OCI-LY7 (cell line): ENCODE measurements around the gene OPRM1. TPM values are rescaled to one million over a fixed set of nuclear protein-coding genes. Genes with fewer than 3 reads are reported as not detected.

ENCODE experiments used
- BruUV-seq: library from RNA; stranded (reverse); fragments of 400-500 nt; replicated peaks from 2 replicates; lab custom pipeline; 2021; lab: Mats Ljungman, UMichigan
- CTCF ChIA-PET: fragments of 300-600 bp; sonication (Branson Sonifier 250); formaldehyde crosslinking; loops from one replicate; lab custom pipeline; 2022; ENCODE audit warnings: antibody characterized with exemption; ENCODE audit not compliant: unreplicated experiment; lab: Charles Lee
- POLR2A ChIA-PET: fragments of 300-600 bp; sonication (Branson Sonifier 250); formaldehyde crosslinking; loops from one replicate; lab custom pipeline; 2022; ENCODE audit warnings: antibody characterized with exemption; lab: Charles Lee
- DNase-seq: peaks from one replicate; pipeline ENCODE4 v3.0.0-alpha.2; 2015; ENCODE audit warnings: low spot score
- H2AFZ ChIP-seq: fragments of 200-600 bp; sonication (generic), shearing (Covaris generic); 2 replicates; pipeline ENCODE4 v1.6.1; 2014; ENCODE audit warnings: mild to moderate bottlenecking, antibody characterized with exemption, low read length, moderate library complexity
- H3K27ac ChIP-seq: fragments of 200-600 bp; sonication (generic); 2 replicates; pipeline ENCODE4 v1.5.1; 2014; ENCODE audit warnings: mixed run types, low read depth, mild to moderate bottlenecking, moderate library complexity, low read length, inconsistent platforms; ENCODE audit not compliant: poor library complexity, severe bottlenecking
- H3K36me3 ChIP-seq: fragments of 200-600 bp; sonication (generic); 2 replicates; pipeline ENCODE4 v1.6.1; 2014; ENCODE audit warnings: mild to moderate bottlenecking, antibody characterized with exemption, low read length, moderate library complexity, mixed read lengths; ENCODE audit not compliant: insufficient read depth
- H3K4me1 ChIP-seq: fragments of 200-600 bp; sonication (generic); 2 replicates; pipeline ENCODE4 v1.5.1; 2014; ENCODE audit warnings: mild to moderate bottlenecking, low read length; ENCODE audit not compliant: insufficient read depth, poor library complexity, severe bottlenecking
- H3K4me2 ChIP-seq: fragments of 200-600 bp; sonication (generic); 2 replicates; pipeline ENCODE4 v1.6.1; 2014; ENCODE audit warnings: mild to moderate bottlenecking, low read length
- H3K4me3 ChIP-seq: fragments of 200-600 bp; sonication (generic); 2 replicates; pipeline ENCODE4 v1.5.1; 2014; ENCODE audit warnings: mild to moderate bottlenecking, low read depth, low read length; ENCODE audit not compliant: poor library complexity, severe bottlenecking
- H3K79me2 ChIP-seq: fragments of 200-600 bp; sonication (generic); 2 replicates; pipeline ENCODE4 v1.6.1; 2016; ENCODE audit warnings: low read depth, mild to moderate bottlenecking, low read length, moderate library complexity, mixed read lengths; ENCODE audit not compliant: insufficient read depth
- H3K9me2 ChIP-seq: fragments of 200-600 bp; sonication (generic); 2 replicates; pipeline ENCODE4 v1.6.1; 2016; ENCODE audit warnings: mild to moderate bottlenecking, low read length, mixed read lengths; ENCODE audit not compliant: insufficient read depth
- H3K9me3 ChIP-seq: fragments of 200-600 bp; sonication (generic); 2 replicates; pipeline ENCODE4 v1.6.1; 2014; ENCODE audit warnings: mild to moderate bottlenecking, mixed run types, low read length, mixed read lengths
- H4K20me1 ChIP-seq: fragments of 200-600 bp; sonication (generic); 2 replicates; pipeline ENCODE4 v1.6.1; 2014; ENCODE audit warnings: mild to moderate bottlenecking, antibody characterized with exemption, low read length, moderate library complexity, mixed read lengths; ENCODE audit not compliant: insufficient read depth
- EZH2phosphoT487 ChIP-seq: fragments of 200-600 bp; sonication (generic); IDR thresholded peaks from 2 replicates; pipeline ENCODE4 v1.6.1; 2018; ENCODE audit warnings: low read depth, borderline replicate concordance, mild to moderate bottlenecking, mixed run types, antibody characterized with exemption, low read length, moderate library complexity, mixed read lengths
- intact Hi-C: fragments of 100-400 bp; cut with micrococcal nuclease; formaldehyde crosslinking; loops from one replicate; pipeline ENCODE4 v1.10.0; 2022; ENCODE audit not compliant: unreplicated experiment
- total RNA-seq, 2 experiments: library from RNA; depleted of rRNA in 1 of 2; stranded (reverse); fragments of >200 nt in 1 of 2; shearing (Covaris generic) in 1 of 2; gene quantifications; 2 replicates each; pipeline ENCODE4 v1.2.3, GENCODE V29; 2014 to 2022
- TF ChIP-seq, protein P1 (sequence below): fragments of 200-600 bp; sonication (generic); conservative IDR thresholded peaks from 2 replicates; pipeline ENCODE4 v1.5.1; 2014; ENCODE audit warnings: mild to moderate bottlenecking, antibody characterized with exemption, low read length, moderate library complexity, mixed read lengths

The OPRM1 gene
- total RNA-seq, 2 experiments from 2014 or later: not detected

DNA sequence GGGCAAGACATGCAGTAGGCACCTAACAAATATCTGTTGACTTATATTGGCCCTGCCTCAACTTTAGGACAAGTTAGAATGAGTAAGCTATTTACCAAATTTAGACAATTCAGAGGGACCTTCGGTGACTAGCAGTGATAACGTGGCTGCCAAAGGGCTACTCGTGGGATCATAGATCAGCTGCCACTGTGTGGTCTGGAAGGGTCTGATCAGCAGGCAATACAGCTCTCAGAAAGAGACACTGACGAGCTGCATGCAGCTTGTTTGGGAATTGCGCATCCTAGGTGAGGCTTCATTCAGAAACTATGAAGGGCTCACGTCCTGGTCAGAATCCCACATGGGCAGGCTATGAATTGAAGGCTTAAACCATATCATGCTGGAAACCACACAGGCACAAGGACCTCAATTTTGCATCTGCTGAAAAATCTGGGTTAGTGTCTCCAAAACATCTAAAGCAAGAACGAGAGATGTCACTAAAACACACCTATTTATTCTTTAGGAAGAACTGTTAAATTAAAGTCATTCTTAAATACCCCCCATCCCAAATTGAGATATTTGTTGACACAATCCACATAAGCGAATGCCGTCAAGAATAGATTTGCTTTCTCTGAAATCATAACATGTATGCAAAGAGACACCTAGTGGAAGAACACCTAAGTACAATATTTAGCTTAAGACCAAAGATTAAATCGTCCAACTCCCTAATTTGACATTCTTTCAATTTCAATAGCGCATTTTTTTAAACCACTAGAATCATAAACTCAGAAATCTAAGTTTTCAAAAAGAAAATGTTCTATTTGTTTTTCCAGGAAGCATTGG lies 238.0 kb downstream of the OPRM1 start:
- no peaks in the 10 kb centered on the region for H3K9me3 ChIP-seq
- ChIA-PET POLR2A (interaction anchor here (0.7 kb wide), 2 partner anchors 8 to 275 kb away, joined by 4 read pairs; no protein-coding TSS in a partner anchor), CTCF (interaction anchor here (0.6 kb wide), 1 partner anchor 245 kb away, joined by 3 read pairs; no protein-coding TSS in a partner anchor)
- H3K27ac ChIP-seq: no peak overlapping the region
- DNase-seq: peak; percentile 43
- TF ChIP-seq, protein P1, sequence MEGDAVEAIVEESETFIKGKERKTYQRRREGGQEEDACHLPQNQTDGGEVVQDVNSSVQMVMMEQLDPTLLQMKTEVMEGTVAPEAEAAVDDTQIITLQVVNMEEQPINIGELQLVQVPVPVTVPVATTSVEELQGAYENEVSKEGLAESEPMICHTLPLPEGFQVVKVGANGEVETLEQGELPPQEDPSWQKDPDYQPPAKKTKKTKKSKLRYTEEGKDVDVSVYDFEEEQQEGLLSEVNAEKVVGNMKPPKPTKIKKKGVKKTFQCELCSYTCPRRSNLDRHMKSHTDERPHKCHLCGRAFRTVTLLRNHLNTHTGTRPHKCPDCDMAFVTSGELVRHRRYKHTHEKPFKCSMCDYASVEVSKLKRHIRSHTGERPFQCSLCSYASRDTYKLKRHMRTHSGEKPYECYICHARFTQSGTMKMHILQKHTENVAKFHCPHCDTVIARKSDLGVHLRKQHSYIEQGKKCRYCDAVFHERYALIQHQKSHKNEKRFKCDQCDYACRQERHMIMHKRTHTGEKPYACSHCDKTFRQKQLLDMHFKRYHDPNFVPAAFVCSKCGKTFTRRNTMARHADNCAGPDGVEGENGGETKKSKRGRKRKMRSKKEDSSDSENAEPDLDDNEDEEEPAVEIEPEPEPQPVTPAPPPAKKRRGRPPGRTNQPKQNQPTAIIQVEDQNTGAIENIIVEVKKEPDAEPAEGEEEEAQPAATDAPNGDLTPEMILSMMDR: peak; percentile 82
- no peak for TF ChIP-seq EZH2phosphoT487
- H4K20me1 ChIP-seq: no peaks in the 10 kb centered on the region
- H3K36me3 ChIP-seq: no peaks in the 10 kb centered on the region
- intact Hi-C loops: loop anchor here (1.0 kb wide), 1 partner anchor 123 kb away; no protein-coding TSS in a partner anchor
- H3K4me1 ChIP-seq: no peaks in the 10 kb centered on the region
- no peak overlapping the region for H2AFZ ChIP-seq
- no TSS peak for BruUV-seq
- no peak overlapping the region for H3K4me3 ChIP-seq
- no peaks in the 10 kb centered on the region for H3K79me2 ChIP-seq
- no peaks in the 10 kb centered on the region for H3K9me2 ChIP-seq
- no peak overlapping the region for H3K4me2 ChIP-seq

DNA sequence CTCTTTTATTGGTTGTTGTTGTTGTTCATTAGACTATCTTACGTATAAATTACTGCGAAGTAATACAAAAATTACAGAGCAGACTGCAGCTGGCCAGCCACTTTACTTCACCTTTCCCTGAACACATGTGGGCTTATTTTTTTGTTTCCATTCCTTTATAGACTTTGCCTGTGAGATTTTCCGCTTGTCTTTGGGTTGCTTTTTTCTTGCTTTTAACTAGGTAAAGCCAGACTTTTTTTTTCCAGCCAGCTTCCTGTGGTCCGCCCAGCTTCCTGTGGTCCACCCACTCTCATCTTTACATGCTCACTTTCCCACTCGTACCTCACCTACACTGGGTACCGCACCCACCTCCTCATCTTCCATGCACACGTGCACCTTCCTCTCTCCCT lies 238.6 kb downstream of the OPRM1 start:
- Histone ChIP-seq H3K4me1 (no peaks in the 10 kb centered on the region), H3K36me3 (no peaks in the 10 kb centered on the region), H3K4me3 (no peak overlapping the region), H3K79me2 (no peaks in the 10 kb centered on the region), H3K27ac (no peak overlapping the region), H4K20me1 (no peaks in the 10 kb centered on the region), H3K9me3 (no peaks in the 10 kb centered on the region), H2AFZ (no peak overlapping the region), H3K4me2 (no peak overlapping the region), H3K9me2 (no peaks in the 10 kb centered on the region)
- no peak for TF ChIP-seq EZH2phosphoT487
- TF ChIP-seq, protein P1: peak; percentile 12; the same call in 1 of the 2 replicates
- CTCF ChIA-PET: interaction anchor here (0.6 kb wide), 1 partner anchor 246 kb away, joined by 3 read pairs; no protein-coding TSS in a partner anchor
- POLR2A ChIA-PET: interaction anchor here (0.7 kb wide), 1 partner anchor 274 kb away, joined by 4 read pairs; no protein-coding TSS in a partner anchor
- DNase-seq: no peak
- intact Hi-C loops: loop anchor here (1.0 kb wide), 1 partner anchor 123 kb away; no protein-coding TSS in a partner anchor
- no TSS peak for BruUV-seq
